ENCODE data around the gene DCAF8L2. TPM values are rescaled to one million over a fixed set of nuclear protein-coding genes. Genes with fewer than 3 reads are reported as not detected.

DCAF8L2 gene
- polyA plus RNA-seq, 1 donor from 2014 or later: not detected

DNA sequence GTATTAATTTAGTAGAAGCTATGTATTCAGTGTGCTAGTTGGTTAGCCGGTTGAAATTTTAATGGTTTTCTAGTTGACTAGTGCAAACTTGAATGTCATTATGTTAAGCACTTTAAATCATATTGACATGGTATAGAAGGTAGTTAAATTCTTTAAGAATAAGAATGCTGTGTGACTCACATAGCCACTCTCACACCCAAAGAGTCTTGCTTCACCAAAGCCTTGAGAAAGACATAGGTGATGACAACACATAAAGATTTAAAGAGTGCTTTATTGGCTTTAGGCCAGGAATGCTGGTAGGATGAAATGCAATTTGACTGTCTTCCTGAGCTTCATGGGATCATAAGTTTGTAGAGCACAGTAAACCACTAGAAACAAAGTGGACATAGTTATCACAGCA is 85.3 kb downstream of the DCAF8L2 start:
- TF ChIP-seq RAD21 (conservative IDR thresholded peaks at IDR 0.05): no peak
- no peak for TF ChIP-seq SMC3 (conservative IDR thresholded peaks at IDR 0.05; ENCODE audit: poor library complexity)
- no peak for TF ChIP-seq EZH2 (IDR thresholded peaks at IDR 0.05; ENCODE audit: borderline replicate concordance, insufficient read depth, low read length, poor library complexity, severe bottlenecking)
- TF ChIP-seq, protein P1, sequence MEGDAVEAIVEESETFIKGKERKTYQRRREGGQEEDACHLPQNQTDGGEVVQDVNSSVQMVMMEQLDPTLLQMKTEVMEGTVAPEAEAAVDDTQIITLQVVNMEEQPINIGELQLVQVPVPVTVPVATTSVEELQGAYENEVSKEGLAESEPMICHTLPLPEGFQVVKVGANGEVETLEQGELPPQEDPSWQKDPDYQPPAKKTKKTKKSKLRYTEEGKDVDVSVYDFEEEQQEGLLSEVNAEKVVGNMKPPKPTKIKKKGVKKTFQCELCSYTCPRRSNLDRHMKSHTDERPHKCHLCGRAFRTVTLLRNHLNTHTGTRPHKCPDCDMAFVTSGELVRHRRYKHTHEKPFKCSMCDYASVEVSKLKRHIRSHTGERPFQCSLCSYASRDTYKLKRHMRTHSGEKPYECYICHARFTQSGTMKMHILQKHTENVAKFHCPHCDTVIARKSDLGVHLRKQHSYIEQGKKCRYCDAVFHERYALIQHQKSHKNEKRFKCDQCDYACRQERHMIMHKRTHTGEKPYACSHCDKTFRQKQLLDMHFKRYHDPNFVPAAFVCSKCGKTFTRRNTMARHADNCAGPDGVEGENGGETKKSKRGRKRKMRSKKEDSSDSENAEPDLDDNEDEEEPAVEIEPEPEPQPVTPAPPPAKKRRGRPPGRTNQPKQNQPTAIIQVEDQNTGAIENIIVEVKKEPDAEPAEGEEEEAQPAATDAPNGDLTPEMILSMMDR (IDR thresholded peaks at IDR 0.05; ENCODE audit: poor library complexity, severe bottlenecking): no peak
- no peak for TF ChIP-seq TAF1 (IDR thresholded peaks at IDR 0.05; ENCODE audit: low read depth)
- TF ChIP-seq, protein P2, sequence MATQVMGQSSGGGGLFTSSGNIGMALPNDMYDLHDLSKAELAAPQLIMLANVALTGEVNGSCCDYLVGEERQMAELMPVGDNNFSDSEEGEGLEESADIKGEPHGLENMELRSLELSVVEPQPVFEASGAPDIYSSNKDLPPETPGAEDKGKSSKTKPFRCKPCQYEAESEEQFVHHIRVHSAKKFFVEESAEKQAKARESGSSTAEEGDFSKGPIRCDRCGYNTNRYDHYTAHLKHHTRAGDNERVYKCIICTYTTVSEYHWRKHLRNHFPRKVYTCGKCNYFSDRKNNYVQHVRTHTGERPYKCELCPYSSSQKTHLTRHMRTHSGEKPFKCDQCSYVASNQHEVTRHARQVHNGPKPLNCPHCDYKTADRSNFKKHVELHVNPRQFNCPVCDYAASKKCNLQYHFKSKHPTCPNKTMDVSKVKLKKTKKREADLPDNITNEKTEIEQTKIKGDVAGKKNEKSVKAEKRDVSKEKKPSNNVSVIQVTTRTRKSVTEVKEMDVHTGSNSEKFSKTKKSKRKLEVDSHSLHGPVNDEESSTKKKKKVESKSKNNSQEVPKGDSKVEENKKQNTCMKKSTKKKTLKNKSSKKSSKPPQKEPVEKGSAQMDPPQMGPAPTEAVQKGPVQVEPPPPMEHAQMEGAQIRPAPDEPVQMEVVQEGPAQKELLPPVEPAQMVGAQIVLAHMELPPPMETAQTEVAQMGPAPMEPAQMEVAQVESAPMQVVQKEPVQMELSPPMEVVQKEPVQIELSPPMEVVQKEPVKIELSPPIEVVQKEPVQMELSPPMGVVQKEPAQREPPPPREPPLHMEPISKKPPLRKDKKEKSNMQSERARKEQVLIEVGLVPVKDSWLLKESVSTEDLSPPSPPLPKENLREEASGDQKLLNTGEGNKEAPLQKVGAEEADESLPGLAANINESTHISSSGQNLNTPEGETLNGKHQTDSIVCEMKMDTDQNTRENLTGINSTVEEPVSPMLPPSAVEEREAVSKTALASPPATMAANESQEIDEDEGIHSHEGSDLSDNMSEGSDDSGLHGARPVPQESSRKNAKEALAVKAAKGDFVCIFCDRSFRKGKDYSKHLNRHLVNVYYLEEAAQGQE (IDR thresholded peaks at IDR 0.05; ENCODE audit: borderline replicate concordance): no peak
- no peak for TF ChIP-seq POLR2AphosphoS5 (IDR thresholded peaks at IDR 0.05)
- no peak for TF ChIP-seq MXI1 (conservative IDR thresholded peaks at IDR 0.05; ENCODE audit: poor library complexity, severe bottlenecking)
- TF ChIP-seq EP300 (conservative IDR thresholded peaks at IDR 0.05; ENCODE audit: poor library complexity, severe bottlenecking): no peak
- H3K79me2 ChIP-seq (replicated peaks; ENCODE audit: insufficient read depth, low read length): no peaks in the 10 kb centered on the region

DNA sequence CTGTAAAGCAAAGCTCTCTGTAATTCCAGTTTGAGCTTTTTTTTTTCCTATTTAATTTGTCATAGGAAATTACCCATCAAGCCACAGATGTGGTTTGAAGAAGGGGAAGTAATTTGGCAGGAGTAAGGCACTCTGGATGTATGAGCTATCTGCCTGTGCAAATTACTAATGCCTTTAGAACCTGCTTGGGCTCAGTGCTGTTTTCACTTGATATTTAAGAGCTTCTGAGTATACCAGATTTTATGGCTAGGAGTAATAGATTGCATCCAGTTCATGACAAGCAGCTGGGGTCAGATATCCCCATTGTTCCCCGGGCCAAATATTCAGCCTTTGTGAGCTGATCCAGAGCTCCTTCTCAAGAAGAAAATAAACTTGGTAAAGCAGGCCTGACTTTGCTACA is 89.1 kb downstream of the DCAF8L2 start:
- Histone ChIP-seq H3K36me3 (ENCODE audit: insufficient read depth, low read length) (no peaks in the 10 kb centered on the region), H3K4me3 (ENCODE audit: low read length) (no peak overlapping the region), H3K27ac (ENCODE audit: low read length) (no peak overlapping the region), H3K9ac (ENCODE audit: low read length) (no peak overlapping the region), H3K9me2 (ENCODE audit: insufficient read depth, low read length) (no peaks in the 10 kb centered on the region), H3K79me2 (replicated peaks; ENCODE audit: insufficient read depth, low read length) (no peaks in the 10 kb centered on the region), H3F3A (ENCODE audit: insufficient read depth, low read length, poor library complexity, severe bottlenecking) (no peaks in the 10 kb centered on the region), H3K4me2 (ENCODE audit: low read length) (no peak overlapping the region), H3K9me3 (ENCODE audit: low read length) (no peaks in the 10 kb centered on the region), H2AFZ (ENCODE audit: low read depth, low read length) (no peak overlapping the region), H4K20me1 (ENCODE audit: insufficient read depth) (no peaks in the 10 kb centered on the region), H3K27me3 (ENCODE audit: insufficient read depth, low read depth, low read length) (no peaks in the 10 kb centered on the region)
- TF ChIP-seq, protein P1 (IDR thresholded peaks at IDR 0.05; ENCODE audit: poor library complexity, severe bottlenecking): no peak
- TF ChIP-seq TAF1 (IDR thresholded peaks at IDR 0.05; ENCODE audit: low read depth) (no peak), POLR2AphosphoS5 (IDR thresholded peaks at IDR 0.05) (no peak), EZH2 (IDR thresholded peaks at IDR 0.05; ENCODE audit: borderline replicate concordance, insufficient read depth, low read length, poor library complexity, severe bottlenecking) (no peak), SMC3 (conservative IDR thresholded peaks at IDR 0.05; ENCODE audit: poor library complexity) (no peak), MXI1 (conservative IDR thresholded peaks at IDR 0.05; ENCODE audit: poor library complexity, severe bottlenecking) (no peak), EP300 (conservative IDR thresholded peaks at IDR 0.05; ENCODE audit: poor library complexity, severe bottlenecking) (no peak), RAD21 (conservative IDR thresholded peaks at IDR 0.05) (no peak)
- TF ChIP-seq, protein P2 (IDR thresholded peaks at IDR 0.05; ENCODE audit: borderline replicate concordance): no peak

More for the DNA sequence above, 85.3 kb downstream of the DCAF8L2 start:
- H3K4me2 ChIP-seq (ENCODE audit: low read length): no peak overlapping the region
- no peaks in the 10 kb centered on the region for H3F3A ChIP-seq (ENCODE audit: insufficient read depth, low read length, poor library complexity, severe bottlenecking)
- H3K9me2 ChIP-seq (ENCODE audit: insufficient read depth, low read length): no peaks in the 10 kb centered on the region
- H3K9ac ChIP-seq (ENCODE audit: low read length): no peak overlapping the region
- H3K36me3 ChIP-seq (ENCODE audit: insufficient read depth, low read length): no peaks in the 10 kb centered on the region
- no peak overlapping the region for H3K27ac ChIP-seq (ENCODE audit: low read length)
- no peaks in the 10 kb centered on the region for H3K27me3 ChIP-seq (ENCODE audit: insufficient read depth, low read depth, low read length)
- no peak overlapping the region for H3K4me3 ChIP-seq (ENCODE audit: low read length)
- no peak overlapping the region for H2AFZ ChIP-seq (ENCODE audit: low read depth, low read length)
- no peaks in the 10 kb centered on the region for H4K20me1 ChIP-seq (ENCODE audit: insufficient read depth)
- H3K9me3 ChIP-seq (ENCODE audit: low read length): no peaks in the 10 kb centered on the region
